ENCODE measurements around the gene ANXA5. TPM values are rescaled to one million over a fixed set of nuclear protein-coding genes. Genes with fewer than 3 reads are reported as not detected.

The ANXA5 gene
- total RNA-seq = 526 and 896 TPM in 2 replicates

DNA sequence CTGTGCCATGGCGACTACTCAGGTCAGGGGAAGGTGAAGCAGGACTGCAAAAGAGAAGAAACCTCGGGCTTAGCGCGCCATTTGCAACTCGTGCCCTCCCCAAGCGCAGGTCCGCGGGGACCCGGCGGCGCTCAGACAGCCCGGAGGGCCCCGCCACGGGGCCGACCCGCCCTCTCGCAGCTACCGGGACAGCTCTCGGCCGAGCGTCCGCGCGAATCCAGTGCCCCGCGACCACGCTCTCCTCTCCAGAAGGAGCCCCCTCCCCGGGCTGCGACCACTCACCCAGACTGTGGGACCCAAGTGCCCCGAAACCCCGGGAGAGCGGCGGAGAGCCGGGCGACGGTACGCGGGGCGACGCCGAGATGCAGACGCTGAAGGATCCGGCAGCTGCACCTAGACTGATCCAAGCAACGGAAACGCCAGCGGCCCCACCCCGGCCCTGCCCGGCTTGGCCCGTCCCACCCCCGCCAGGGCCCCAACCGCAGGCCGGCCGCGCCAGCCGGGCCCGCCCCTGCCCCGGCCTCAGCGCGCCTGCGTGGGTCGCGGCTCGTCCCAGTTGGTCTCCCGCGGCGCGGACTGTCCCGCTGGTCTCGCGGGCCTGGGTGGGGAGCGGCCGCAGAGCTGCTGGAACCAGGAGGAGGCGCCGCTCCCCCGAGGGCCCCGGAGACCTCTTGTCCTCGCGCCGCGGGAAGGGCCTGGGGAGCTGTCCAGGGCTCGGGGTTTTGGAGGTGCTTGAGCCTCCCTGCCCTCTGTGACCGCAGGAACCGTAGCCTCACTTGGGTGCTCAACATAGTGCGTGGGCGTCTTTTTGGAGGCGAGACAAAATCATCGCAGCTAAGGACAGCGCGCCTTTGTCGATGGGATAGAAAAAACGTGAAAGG lies at the start of gene ANXA5:
Gene ANXA5, minus strand, starts transcription at position 400 of the 881 bp plus-strand sequence. Its CDS starts 391 bp downstream, at position 9.

Other genes with a start within 250 kb of the ANXA5 start
- gene SMIM43, start 68.2 kb upstream of the ANXA5 start, total RNA-seq = 0.26 and 0.37 TPM in 2 replicates
- 22.2 and 34.1 TPM in 2 replicates for gene EXOSC9, start 104.3 kb upstream of the ANXA5 start, total RNA-seq
- gene CCNA2, start 126.9 kb upstream of the ANXA5 start, total RNA-seq = 21.9 and 37.7 TPM in 2 replicates
- gene BBS7, start 173.5 kb upstream of the ANXA5 start, total RNA-seq = 19.1 and 21.4 TPM in 2 replicates